HCT116 (cell line): ENCODE results near the gene SLFNL1.

Experiments
- POLR2A ChIP-seq: IDR thresholded peaks from 2 replicates; pipeline ENCODE4 v1.7.0; 2011; ENCODE audit warnings: borderline replicate concordance; ENCODE audit not compliant: insufficient read depth, insufficient read length; ENCODE audit errors: extremely low read depth
- POLR2AphosphoS5 ChIP-seq: IDR thresholded peaks from 2 replicates; pipeline ENCODE4 v1.6.1; 2011; ENCODE audit warnings: mild to moderate bottlenecking, low read depth, low read length, moderate library complexity
- RAD21 ChIP-seq: IDR thresholded peaks from 2 replicates; pipeline ENCODE4 v1.6.1; 2012; ENCODE audit warnings: low read depth, mild to moderate bottlenecking
- ZBTB33 ChIP-seq: IDR thresholded peaks from 2 replicates; pipeline ENCODE4 v1.6.1; 2011; ENCODE audit warnings: mild to moderate bottlenecking, low read length, moderate library complexity; ENCODE audit not compliant: insufficient replicate concordance; ENCODE audit errors: extremely low read depth
- ZFX ChIP-seq: fragments of 450-650 bp; IDR thresholded peaks from 2 replicates; pipeline ENCODE4 v1.6.1; 2017
- ZNF274 ChIP-seq: fragments of 200-500 bp; sonication (Bioruptor generic); IDR thresholded peaks from 2 replicates; pipeline ENCODE4 v1.6.1; 2014; ENCODE audit warnings: mild to moderate bottlenecking, low read depth, low read length, inconsistent platforms
- TF ChIP-seq, protein P1 (sequence below), 3 experiments: fragments of 200-600 bp in 1 of 3; sonication (generic) in 1 of 3; IDR thresholded peaks in 2 of 3; conservative IDR thresholded peaks in 1 of 3; 2 replicates each; pipeline ENCODE4 v1.5.1; 2012 to 2017; ENCODE audit warnings: low read depth in 2 of 3, low read length in 2 of 3, antibody characterized with exemption in 1 of 3, borderline replicate concordance in 1 of 3, control low read depth in 1 of 3, mild to moderate bottlenecking in 1 of 3, mixed read lengths in 1 of 3, mixed run types in 1 of 3, moderate library complexity in 1 of 3; ENCODE audit not compliant: insufficient read depth in 1 of 3

DNA sequence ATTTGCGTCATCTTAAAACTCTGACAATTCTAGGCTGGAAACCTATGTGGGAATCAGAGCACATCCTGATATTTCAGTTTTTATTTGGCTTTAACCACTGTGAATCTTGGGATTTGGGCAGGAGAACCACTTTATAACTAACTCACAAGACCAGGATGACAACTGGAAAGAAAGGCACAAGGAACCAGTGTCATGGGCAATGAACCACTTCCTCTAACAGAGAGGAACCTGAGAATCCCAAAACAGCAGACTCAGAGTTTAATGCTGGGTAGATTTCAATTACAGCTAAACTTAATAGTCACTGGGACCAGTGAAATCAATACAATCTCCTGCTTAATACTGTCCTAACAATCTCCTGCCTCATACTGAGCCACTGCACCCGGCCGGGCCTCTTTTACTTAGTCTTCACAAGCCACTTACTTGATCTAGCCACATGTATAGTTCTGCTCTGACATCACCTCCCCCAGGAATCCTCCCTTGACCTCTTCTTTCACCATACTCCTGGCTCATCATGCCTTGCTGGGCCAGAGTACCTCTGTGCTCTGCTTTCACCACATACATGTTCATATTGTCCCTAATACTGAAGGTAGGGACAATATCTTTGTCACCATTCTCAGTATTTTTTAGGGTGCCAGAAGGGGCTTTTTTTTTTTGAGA lies 20.2 kb upstream of the SLFNL1 start:
- no peak for TF ChIP-seq POLR2AphosphoS5
- no peak for TF ChIP-seq RAD21
- no peak for TF ChIP-seq POLR2A
- no peak for TF ChIP-seq ZNF274
- TF ChIP-seq, protein P1, sequence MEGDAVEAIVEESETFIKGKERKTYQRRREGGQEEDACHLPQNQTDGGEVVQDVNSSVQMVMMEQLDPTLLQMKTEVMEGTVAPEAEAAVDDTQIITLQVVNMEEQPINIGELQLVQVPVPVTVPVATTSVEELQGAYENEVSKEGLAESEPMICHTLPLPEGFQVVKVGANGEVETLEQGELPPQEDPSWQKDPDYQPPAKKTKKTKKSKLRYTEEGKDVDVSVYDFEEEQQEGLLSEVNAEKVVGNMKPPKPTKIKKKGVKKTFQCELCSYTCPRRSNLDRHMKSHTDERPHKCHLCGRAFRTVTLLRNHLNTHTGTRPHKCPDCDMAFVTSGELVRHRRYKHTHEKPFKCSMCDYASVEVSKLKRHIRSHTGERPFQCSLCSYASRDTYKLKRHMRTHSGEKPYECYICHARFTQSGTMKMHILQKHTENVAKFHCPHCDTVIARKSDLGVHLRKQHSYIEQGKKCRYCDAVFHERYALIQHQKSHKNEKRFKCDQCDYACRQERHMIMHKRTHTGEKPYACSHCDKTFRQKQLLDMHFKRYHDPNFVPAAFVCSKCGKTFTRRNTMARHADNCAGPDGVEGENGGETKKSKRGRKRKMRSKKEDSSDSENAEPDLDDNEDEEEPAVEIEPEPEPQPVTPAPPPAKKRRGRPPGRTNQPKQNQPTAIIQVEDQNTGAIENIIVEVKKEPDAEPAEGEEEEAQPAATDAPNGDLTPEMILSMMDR (IDR thresholded peaks at IDR 0.05 in 2 of 3, conservative IDR thresholded peaks at IDR 0.05 in 1 of 3; ENCODE audit: borderline replicate concordance in 1 of 3, insufficient read depth in 1 of 3, low read depth in 2 of 3, low read length in 2 of 3) = no peak
- no peak for TF ChIP-seq ZBTB33
- no peak for TF ChIP-seq ZFX
